Right lung (tissue), 5 donors: ENCODE measurements around the gene AADACL2. TPM values are rescaled to one million over a fixed set of nuclear protein-coding genes. Genes with fewer than 3 reads are reported as not detected.

Source experiments
- DNase-seq, 2 donors: peaks; one replicate each; pipeline ENCODE4 v3.0.0-alpha.2; 2013
- polyA plus RNA-seq, 5 donors: library from polyadenylated mRNA; unstranded; fragments of 120-200 nt; gene quantifications; one replicate each; pipeline versions ENCODE4 v1.2.1 to v1.2.3, GENCODE V29; 2013; ENCODE audit warnings: inconsistent platforms in 1 of 5, low replicate concordance in 1 of 5; ENCODE audit not compliant: insufficient read length in 5 of 5, insufficient read depth in 1 of 5

The AADACL2 gene
- polyA plus RNA-seq, 5 donors = not detected

GRCh38 chr3:151804267-151804666 is 70.5 kb downstream of the AADACL2 start:
- DNase-seq = no peak

- no peak for DNase-seq
Observed at GRCh38 chr3:151806838-151807237, 73.1 kb downstream of the AADACL2 start.

Other genes with a start within 250 kb of the AADACL2 start
- gene AADAC, start 80.2 kb downstream of the AADACL2 start, polyA plus RNA-seq = 1 to 10 TPM in 3 of 5 donors, under 1 TPM in 2; 0.73 to 2.1 (median 1.1) TPM
- under 1 TPM; 0.10 to 0.30 (median 0.14) TPM for gene SUCNR1, start 139.7 kb downstream of the AADACL2 start, polyA plus RNA-seq